ENCODE measurements around the gene CATSPERE.

CATSPERE gene

DNA sequence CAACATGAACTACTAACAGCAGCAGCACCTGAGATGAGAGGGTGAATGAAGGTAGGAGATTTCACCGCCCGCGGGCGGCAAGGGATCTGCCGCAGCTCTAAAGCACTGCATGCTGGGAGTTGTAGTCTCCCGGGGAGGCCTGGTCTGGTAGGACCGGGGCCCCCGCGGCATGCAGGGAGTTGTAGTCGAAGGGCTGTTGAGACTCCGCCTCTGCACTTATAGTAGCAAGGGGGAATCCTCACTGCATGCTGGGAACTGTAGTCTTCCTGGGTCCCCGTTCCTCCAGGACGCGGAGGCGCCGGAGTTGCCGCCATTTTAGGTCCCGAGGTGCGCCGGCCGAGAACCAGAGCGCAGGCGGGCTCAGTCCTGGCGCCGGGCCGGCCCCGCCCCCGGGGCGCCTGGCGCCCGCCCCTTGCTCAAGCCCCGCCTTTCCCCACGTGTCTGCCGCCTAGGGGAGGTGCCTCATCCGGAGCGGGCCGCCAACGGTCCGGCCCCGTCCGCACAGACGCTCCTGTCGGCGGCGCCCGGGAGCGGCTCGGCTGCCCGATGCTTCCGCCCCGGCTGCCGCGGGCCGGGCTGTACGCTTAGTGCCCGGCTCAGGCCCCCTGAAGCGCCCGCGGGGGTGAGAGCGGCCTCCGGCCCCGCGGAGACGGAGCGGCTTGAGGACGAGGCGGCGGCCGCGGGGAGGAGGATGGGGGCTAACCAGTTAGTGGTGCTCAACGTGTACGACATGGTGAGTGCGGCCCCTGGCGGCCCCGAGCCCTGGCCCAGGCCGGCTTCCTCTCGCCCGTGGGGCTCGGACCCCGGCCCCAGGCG, 191.8 kb downstream of the CATSPERE start, which contains the start of gene DESI2:
Gene DESI2, plus strand, starts transcription at position 504 of the 816 bp plus-strand sequence. Its CDS starts 188 bp downstream, at position 692.
- H3K4me3 ChIP-seq (ENCODE audit: low read depth, low read length): peak within 1 kb of the TSS; percentile 89
- TF ChIP-seq, protein P1, sequence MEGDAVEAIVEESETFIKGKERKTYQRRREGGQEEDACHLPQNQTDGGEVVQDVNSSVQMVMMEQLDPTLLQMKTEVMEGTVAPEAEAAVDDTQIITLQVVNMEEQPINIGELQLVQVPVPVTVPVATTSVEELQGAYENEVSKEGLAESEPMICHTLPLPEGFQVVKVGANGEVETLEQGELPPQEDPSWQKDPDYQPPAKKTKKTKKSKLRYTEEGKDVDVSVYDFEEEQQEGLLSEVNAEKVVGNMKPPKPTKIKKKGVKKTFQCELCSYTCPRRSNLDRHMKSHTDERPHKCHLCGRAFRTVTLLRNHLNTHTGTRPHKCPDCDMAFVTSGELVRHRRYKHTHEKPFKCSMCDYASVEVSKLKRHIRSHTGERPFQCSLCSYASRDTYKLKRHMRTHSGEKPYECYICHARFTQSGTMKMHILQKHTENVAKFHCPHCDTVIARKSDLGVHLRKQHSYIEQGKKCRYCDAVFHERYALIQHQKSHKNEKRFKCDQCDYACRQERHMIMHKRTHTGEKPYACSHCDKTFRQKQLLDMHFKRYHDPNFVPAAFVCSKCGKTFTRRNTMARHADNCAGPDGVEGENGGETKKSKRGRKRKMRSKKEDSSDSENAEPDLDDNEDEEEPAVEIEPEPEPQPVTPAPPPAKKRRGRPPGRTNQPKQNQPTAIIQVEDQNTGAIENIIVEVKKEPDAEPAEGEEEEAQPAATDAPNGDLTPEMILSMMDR (conservative IDR thresholded peaks at IDR 0.05; ENCODE audit: low read depth, low read length): peak; percentile 51
- peak; percentile 100 for DNase-seq (ENCODE audit: low read depth)

GRCh38 chr1:244653439-244654107, 192.5 kb downstream of the CATSPERE start:
- peak; percentile 33 for DNase-seq (ENCODE audit: low read depth)
- peak overlapping the region; percentile 89 for H3K4me3 ChIP-seq (ENCODE audit: low read depth, low read length)
- TF ChIP-seq, protein P1 (conservative IDR thresholded peaks at IDR 0.05; ENCODE audit: low read depth, low read length): no peak

- TF ChIP-seq, protein P1 (conservative IDR thresholded peaks at IDR 0.05; ENCODE audit: low read depth, low read length): no peak
- no peak for DNase-seq (ENCODE audit: low read depth)
- peak overlapping the region; percentile 89 for H3K4me3 ChIP-seq (ENCODE audit: low read depth, low read length)
These were observed 193.3 kb downstream of the CATSPERE start for GRCh38 chr1:244654108-244655038.

DNA sequence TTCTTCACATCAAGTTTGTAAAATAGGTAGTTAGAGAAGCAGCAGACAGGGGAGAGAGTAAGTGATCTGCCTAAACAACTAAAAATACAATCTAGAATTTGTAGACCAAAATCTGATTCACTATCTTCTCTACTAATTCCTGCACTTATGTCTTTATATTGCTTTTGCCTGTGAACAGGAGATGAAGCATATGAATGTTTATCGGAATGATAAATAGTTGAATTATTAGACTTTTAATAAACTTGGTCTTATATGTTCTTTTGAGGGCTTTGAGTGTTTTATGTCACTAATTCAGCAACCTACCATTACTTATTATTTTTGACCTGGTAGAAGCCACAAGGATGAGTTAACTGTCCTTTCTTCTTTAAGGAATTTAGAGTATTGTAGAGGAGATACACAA, 194.1 kb downstream of the CATSPERE start:
- TF ChIP-seq, protein P1 (conservative IDR thresholded peaks at IDR 0.05; ENCODE audit: low read depth, low read length): no peak
- peak overlapping the region; percentile 89 for H3K4me3 ChIP-seq (ENCODE audit: low read depth, low read length)
- no peak for DNase-seq (ENCODE audit: low read depth)

DNA sequence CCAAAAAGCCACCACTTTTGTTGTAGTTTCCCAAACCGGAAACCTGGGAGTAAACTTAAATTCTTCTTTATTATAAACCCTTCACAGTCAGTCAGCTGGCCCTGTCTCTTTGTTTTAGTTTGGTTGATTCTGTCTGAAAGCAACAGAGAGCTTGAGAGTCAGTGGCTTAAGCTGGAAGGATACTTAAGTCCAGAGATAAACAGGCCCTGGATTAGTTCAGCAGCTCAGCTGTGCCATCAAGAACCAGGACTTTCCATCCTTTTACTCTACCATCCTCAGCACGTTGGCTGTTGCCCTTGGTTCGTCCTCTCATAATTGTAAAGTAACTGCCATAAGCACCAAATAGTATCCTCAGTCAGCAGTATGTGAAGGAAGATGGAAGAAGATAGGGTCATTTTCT, 196.3 kb downstream of the CATSPERE start:
- TF ChIP-seq, protein P1 (conservative IDR thresholded peaks at IDR 0.05; ENCODE audit: low read depth, low read length): no peak
- no peak for DNase-seq (ENCODE audit: low read depth)
- H3K4me3 ChIP-seq (ENCODE audit: low read depth, low read length): no peak overlapping the region

DNA sequence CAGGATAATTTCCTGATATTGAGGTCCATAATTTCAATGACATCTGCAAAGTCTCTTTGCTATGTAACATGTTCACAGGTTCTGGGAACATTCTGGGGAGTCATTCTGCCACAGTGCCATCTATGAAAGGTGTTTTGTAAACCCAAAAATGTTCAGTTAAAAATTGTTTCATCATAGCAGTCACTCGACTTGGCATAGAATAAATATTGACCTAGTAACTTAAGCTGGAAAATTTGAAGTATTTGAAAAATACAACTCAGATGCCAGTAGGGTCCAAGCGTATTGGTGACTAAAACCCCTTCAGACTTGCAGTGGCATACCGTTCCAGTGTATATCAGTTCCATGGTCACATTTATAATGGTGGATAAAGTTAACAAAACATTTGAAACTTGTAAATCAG, 198.6 kb downstream of the CATSPERE start:
- no peak overlapping the region for H3K4me3 ChIP-seq (ENCODE audit: low read depth, low read length)
- no peak for DNase-seq (ENCODE audit: low read depth)
- TF ChIP-seq, protein P1 (conservative IDR thresholded peaks at IDR 0.05; ENCODE audit: low read depth, low read length): no peak
